22Rv1 (cell line): ENCODE results near the gene HSD17B13.

ENCODE experiments used
- ZFX ChIP-seq: fragments of 450-650 bp; IDR thresholded peaks from 2 replicates; pipeline ENCODE4 v1.6.1; 2017; ENCODE audit warnings: antibody characterized with exemption, borderline replicate concordance
- TF ChIP-seq, protein P1 (sequence below): fragments of 450-650 bp; IDR thresholded peaks from 2 replicates; pipeline ENCODE4 v1.5.1; 2017; ENCODE audit warnings: mild to moderate bottlenecking

DNA sequence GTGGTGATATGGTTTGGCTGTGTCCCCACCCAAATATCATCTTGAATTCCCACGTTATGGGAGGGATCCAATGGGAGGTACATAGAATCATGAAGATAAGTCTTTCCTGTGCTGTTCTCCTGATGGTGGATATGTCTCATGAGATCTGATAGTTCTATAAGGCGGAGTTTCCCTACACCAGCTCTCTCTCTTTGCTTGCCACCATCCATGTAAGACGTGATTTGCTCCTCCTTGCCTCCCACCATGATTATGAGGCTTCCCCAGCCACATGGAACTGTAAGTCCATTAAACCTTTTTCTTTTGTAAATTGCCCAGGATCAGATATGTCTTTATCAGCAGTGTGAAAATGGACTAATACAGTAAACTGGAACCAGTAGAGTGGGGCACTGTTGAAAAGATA, 39.5 kb downstream of the HSD17B13 start:
- TF ChIP-seq, protein P1, sequence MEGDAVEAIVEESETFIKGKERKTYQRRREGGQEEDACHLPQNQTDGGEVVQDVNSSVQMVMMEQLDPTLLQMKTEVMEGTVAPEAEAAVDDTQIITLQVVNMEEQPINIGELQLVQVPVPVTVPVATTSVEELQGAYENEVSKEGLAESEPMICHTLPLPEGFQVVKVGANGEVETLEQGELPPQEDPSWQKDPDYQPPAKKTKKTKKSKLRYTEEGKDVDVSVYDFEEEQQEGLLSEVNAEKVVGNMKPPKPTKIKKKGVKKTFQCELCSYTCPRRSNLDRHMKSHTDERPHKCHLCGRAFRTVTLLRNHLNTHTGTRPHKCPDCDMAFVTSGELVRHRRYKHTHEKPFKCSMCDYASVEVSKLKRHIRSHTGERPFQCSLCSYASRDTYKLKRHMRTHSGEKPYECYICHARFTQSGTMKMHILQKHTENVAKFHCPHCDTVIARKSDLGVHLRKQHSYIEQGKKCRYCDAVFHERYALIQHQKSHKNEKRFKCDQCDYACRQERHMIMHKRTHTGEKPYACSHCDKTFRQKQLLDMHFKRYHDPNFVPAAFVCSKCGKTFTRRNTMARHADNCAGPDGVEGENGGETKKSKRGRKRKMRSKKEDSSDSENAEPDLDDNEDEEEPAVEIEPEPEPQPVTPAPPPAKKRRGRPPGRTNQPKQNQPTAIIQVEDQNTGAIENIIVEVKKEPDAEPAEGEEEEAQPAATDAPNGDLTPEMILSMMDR = no peak
- no peak for TF ChIP-seq ZFX
